ENCODE measurements around the gene PCAT6. TPM values are rescaled to one million over a fixed set of nuclear protein-coding genes. Genes with fewer than 3 reads are reported as not detected.
A peak's percentile ranks its signal among the peaks of the same experiment; 100 is the strongest.

PCAT6 gene
- total RNA-seq, 4 donors from 2014 or later = not detected

GRCh38 chr1:202802998-202803932 is 7.5 kb upstream of the PCAT6 start:
- H3K36me3 ChIP-seq = no peaks in the 10 kb centered on the region
- no peak overlapping the region for H3K4me3 ChIP-seq
- no peak overlapping the region for H3K27ac ChIP-seq
- intact Hi-C loops (cut with DNase I; ENCODE audit: low total_unique reads) = no loop called here
- H3K4me1 ChIP-seq = no peaks in the 10 kb centered on the region
- TF ChIP-seq, protein P1, sequence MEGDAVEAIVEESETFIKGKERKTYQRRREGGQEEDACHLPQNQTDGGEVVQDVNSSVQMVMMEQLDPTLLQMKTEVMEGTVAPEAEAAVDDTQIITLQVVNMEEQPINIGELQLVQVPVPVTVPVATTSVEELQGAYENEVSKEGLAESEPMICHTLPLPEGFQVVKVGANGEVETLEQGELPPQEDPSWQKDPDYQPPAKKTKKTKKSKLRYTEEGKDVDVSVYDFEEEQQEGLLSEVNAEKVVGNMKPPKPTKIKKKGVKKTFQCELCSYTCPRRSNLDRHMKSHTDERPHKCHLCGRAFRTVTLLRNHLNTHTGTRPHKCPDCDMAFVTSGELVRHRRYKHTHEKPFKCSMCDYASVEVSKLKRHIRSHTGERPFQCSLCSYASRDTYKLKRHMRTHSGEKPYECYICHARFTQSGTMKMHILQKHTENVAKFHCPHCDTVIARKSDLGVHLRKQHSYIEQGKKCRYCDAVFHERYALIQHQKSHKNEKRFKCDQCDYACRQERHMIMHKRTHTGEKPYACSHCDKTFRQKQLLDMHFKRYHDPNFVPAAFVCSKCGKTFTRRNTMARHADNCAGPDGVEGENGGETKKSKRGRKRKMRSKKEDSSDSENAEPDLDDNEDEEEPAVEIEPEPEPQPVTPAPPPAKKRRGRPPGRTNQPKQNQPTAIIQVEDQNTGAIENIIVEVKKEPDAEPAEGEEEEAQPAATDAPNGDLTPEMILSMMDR (IDR thresholded peaks at IDR 0.05) = no peak
- no peak for TF ChIP-seq POLR2A (IDR thresholded peaks at IDR 0.05)
- H3K9me3 ChIP-seq = no peaks in the 10 kb centered on the region
- no peak for DNase-seq
- H3K27me3 ChIP-seq = no peaks in the 10 kb centered on the region

- Histone ChIP-seq H3K27ac (no peak overlapping the region), H3K9me3 (no peaks in the 10 kb centered on the region), H3K4me1 (no peaks in the 10 kb centered on the region), H3K27me3 (no peaks in the 10 kb centered on the region), H3K4me3 (no peak overlapping the region), H3K36me3 (no peaks in the 10 kb centered on the region)
- TF ChIP-seq, protein P1 (IDR thresholded peaks at IDR 0.05) = no peak
- no peak for TF ChIP-seq POLR2A (IDR thresholded peaks at IDR 0.05)
- intact Hi-C loops (cut with DNase I; ENCODE audit: low total_unique reads) = no loop called here
- DNase-seq = no peak
Measured at GRCh38 chr1:202804126-202804525, 6.6 kb upstream of the PCAT6 start.

DNA sequence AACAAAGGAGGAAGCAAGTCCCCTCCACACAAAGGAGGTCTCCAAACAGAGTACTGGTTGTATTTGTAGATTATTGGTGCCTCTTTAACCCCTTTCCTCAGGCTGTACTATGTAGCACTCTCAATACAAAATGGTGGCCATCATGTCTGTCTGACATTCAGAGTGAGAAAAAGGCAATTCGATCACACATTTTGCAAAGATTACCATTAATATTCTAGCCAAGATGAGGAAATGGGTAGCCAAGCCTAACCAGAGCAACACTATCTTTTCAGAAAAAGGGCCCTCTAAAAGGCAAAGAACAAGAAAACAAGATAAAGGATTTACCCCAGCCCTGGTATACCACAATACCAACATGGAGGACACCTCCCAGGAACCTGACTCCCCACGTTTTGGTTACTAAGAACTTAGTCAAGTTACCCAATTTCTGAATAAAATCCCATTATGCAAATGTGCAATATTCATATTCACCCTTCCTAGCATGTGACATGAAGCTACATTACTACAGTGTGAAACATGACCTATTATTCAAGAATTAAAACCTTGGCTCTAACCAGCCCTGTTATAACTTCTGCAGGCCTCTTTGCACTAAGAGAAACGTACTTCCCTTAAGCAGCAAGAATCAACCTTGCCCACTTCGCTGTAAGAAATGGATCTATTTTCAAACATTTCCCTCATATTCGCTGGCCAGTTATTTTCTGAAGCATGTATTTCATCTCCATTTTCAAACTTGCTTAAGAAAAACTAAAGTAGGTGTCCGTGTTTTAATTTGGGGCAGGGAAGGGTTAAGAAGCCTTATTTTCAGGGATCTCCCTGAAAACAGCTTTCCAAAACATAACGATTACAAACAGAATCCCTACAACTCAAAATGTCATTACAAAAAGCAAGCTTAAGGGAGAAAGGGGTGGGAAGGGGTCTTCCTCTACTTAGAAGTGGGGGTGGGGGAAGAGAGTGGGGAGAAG is 4.6 kb upstream of the PCAT6 start:
- H3K4me3 ChIP-seq = peak overlapping the region; percentile 73 to 84
- no peaks in the 10 kb centered on the region for H3K4me1 ChIP-seq
- H3K27ac ChIP-seq = peak overlapping the region; percentile 86 to 92
- TF ChIP-seq POLR2A (IDR thresholded peaks at IDR 0.05) = no peak
- TF ChIP-seq, protein P1 (IDR thresholded peaks at IDR 0.05) = no peak
- H3K9me3 ChIP-seq = no peaks in the 10 kb centered on the region
- no peak for DNase-seq
- H3K27me3 ChIP-seq = no peaks in the 10 kb centered on the region
- intact Hi-C loops (cut with DNase I; ENCODE audit: low total_unique reads) = loop anchor here (5.0 kb wide), 1 partner anchor 81 kb away; the partner anchor contains the start of gene RABIF
- H3K36me3 ChIP-seq = no peaks in the 10 kb centered on the region

- peak overlapping the region; percentile 86 to 92 for H3K27ac ChIP-seq
Measured at GRCh38 chr1:202806845-202807450, 3.8 kb upstream of the PCAT6 start.

More at GRCh38 chr1:202806845-202807450, 3.8 kb upstream of the PCAT6 start:
- DNase-seq = peak in 1 of 2 donors; percentile 25
- intact Hi-C loops (cut with DNase I; ENCODE audit: low total_unique reads) = loop anchor here (5.0 kb wide), 1 partner anchor 80 kb away; the partner anchor contains the start of gene RABIF
- H3K27me3 ChIP-seq = no peaks in the 10 kb centered on the region
- H3K4me3 ChIP-seq = peak overlapping the region; percentile 73 to 84
- no peaks in the 10 kb centered on the region for H3K36me3 ChIP-seq
- no peak for TF ChIP-seq POLR2A (IDR thresholded peaks at IDR 0.05)
- TF ChIP-seq, protein P1 (IDR thresholded peaks at IDR 0.05) = no peak
- no peaks in the 10 kb centered on the region for H3K4me1 ChIP-seq
- H3K9me3 ChIP-seq = no peaks in the 10 kb centered on the region
